ENCODE measurements around the gene PDCD10.

GRCh38 chr3:167653155-167653554 is 81.5 kb downstream of the PDCD10 start:
- TF ChIP-seq, protein P1, sequence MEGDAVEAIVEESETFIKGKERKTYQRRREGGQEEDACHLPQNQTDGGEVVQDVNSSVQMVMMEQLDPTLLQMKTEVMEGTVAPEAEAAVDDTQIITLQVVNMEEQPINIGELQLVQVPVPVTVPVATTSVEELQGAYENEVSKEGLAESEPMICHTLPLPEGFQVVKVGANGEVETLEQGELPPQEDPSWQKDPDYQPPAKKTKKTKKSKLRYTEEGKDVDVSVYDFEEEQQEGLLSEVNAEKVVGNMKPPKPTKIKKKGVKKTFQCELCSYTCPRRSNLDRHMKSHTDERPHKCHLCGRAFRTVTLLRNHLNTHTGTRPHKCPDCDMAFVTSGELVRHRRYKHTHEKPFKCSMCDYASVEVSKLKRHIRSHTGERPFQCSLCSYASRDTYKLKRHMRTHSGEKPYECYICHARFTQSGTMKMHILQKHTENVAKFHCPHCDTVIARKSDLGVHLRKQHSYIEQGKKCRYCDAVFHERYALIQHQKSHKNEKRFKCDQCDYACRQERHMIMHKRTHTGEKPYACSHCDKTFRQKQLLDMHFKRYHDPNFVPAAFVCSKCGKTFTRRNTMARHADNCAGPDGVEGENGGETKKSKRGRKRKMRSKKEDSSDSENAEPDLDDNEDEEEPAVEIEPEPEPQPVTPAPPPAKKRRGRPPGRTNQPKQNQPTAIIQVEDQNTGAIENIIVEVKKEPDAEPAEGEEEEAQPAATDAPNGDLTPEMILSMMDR (IDR thresholded peaks at IDR 0.05; ENCODE audit: low read depth, low read length), result no peak
- TF ChIP-seq POLR2A (IDR thresholded peaks at IDR 0.05; ENCODE audit: extremely low read depth, insufficient read length), result no peak
- TF ChIP-seq MAX (IDR thresholded peaks at IDR 0.05; ENCODE audit: low read depth, low read length), result no peak
- TF ChIP-seq MYC (IDR thresholded peaks at IDR 0.05; ENCODE audit: low read depth, low read length), result no peak

Data from NB4 (cell line).